ENCODE results near the gene NWD2.
"Not testable (repeated sequence)": the region's sequence is repeated elsewhere in the genome, so short reads cannot be mapped to it uniquely, and the experiment has no call there.

Gene NWD2

GRCh38 chr4:37392521-37393255 is 148.1 kb downstream of the NWD2 start:
- DNase-seq (ENCODE audit: extremely low read depth in 1 of 2, low read depth in 1 of 2), result no peak

GRCh38 chr4:37393321-37393720 is 148.8 kb downstream of the NWD2 start:
- DNase-seq (ENCODE audit: extremely low read depth in 1 of 2, low read depth in 1 of 2), result no peak

GRCh38 chr4:37393889-37394288 is 149.3 kb downstream of the NWD2 start:
- DNase-seq (ENCODE audit: extremely low read depth in 1 of 2, low read depth in 1 of 2), result no peak

GRCh38 chr4:37397505-37397904 is 153.0 kb downstream of the NWD2 start:
- no peak for DNase-seq (ENCODE audit: extremely low read depth in 1 of 2, low read depth in 1 of 2)

GRCh38 chr4:37400241-37400881 is 155.8 kb downstream of the NWD2 start:
- DNase-seq (ENCODE audit: extremely low read depth in 1 of 2, low read depth in 1 of 2), result no peak

GRCh38 chr4:37407938-37408826 is 163.6 kb downstream of the NWD2 start:
- not testable (repeated sequence) for DNase-seq (ENCODE audit: extremely low read depth in 1 of 2, low read depth in 1 of 2)

- not testable (repeated sequence) for DNase-seq (ENCODE audit: extremely low read depth in 1 of 2, low read depth in 1 of 2)
These were observed 169.1 kb downstream of the NWD2 start for GRCh38 chr4:37413612-37414011.

GRCh38 chr4:37415845-37416369 is 171.4 kb downstream of the NWD2 start:
- DNase-seq (ENCODE audit: extremely low read depth in 1 of 2, low read depth in 1 of 2), result no peak

GRCh38 chr4:37421614-37422013 is 177.1 kb downstream of the NWD2 start:
- no peak for DNase-seq (ENCODE audit: extremely low read depth in 1 of 2, low read depth in 1 of 2)

- DNase-seq (ENCODE audit: extremely low read depth in 1 of 2, low read depth in 1 of 2), result no peak
These were observed 177.6 kb downstream of the NWD2 start for GRCh38 chr4:37422102-37422501.

- DNase-seq (ENCODE audit: extremely low read depth in 1 of 2, low read depth in 1 of 2), result no peak
These were observed 178.1 kb downstream of the NWD2 start for GRCh38 chr4:37422638-37423037.

- DNase-seq (ENCODE audit: extremely low read depth in 1 of 2, low read depth in 1 of 2), result no peak
These were observed 178.8 kb downstream of the NWD2 start for GRCh38 chr4:37423310-37423709.

- DNase-seq (ENCODE audit: extremely low read depth in 1 of 2, low read depth in 1 of 2), result no peak
These were observed 180.2 kb downstream of the NWD2 start for GRCh38 chr4:37424753-37425152.

- DNase-seq (ENCODE audit: extremely low read depth in 1 of 2, low read depth in 1 of 2), result no peak
These were observed 181.3 kb downstream of the NWD2 start for GRCh38 chr4:37425857-37426256.

GRCh38 chr4:37427193-37427592 is 182.7 kb downstream of the NWD2 start:
- no peak for DNase-seq (ENCODE audit: extremely low read depth in 1 of 2, low read depth in 1 of 2)

GRCh38 chr4:37429906-37430305 is 185.4 kb downstream of the NWD2 start:
- no peak for DNase-seq (ENCODE audit: extremely low read depth in 1 of 2, low read depth in 1 of 2)

- DNase-seq (ENCODE audit: extremely low read depth in 1 of 2, low read depth in 1 of 2), result no peak
These were observed 186.3 kb downstream of the NWD2 start for GRCh38 chr4:37430718-37431416.

- no peak for DNase-seq (ENCODE audit: extremely low read depth in 1 of 2, low read depth in 1 of 2)
These were observed 186.8 kb downstream of the NWD2 start for GRCh38 chr4:37431417-37431743.

- no peak for DNase-seq (ENCODE audit: extremely low read depth in 1 of 2, low read depth in 1 of 2)
These were observed 189.9 kb downstream of the NWD2 start for GRCh38 chr4:37434469-37434868.

- DNase-seq (ENCODE audit: extremely low read depth in 1 of 2, low read depth in 1 of 2), result no peak
These were observed 192.0 kb downstream of the NWD2 start for GRCh38 chr4:37436546-37436945.

GRCh38 chr4:37437163-37437562 is 192.6 kb downstream of the NWD2 start:
- DNase-seq (ENCODE audit: extremely low read depth in 1 of 2, low read depth in 1 of 2), result no peak

Measured in activated CD8-positive, alpha-beta memory T cell treated with anti-CD3 and anti-CD28 coated beads for 1 hour (primary cell).